GM18909 (cell line): ENCODE data around the gene TMEM120A.

Experiments
- ATAC-seq: cut with Tn5 transposase; IDR thresholded peaks from one replicate; pipeline ENCODE4 v1.9.1; 2021; ENCODE audit warnings: mild to moderate bottlenecking; ENCODE audit not compliant: unreplicated experiment, poor library complexity

TMEM120A gene

DNA sequence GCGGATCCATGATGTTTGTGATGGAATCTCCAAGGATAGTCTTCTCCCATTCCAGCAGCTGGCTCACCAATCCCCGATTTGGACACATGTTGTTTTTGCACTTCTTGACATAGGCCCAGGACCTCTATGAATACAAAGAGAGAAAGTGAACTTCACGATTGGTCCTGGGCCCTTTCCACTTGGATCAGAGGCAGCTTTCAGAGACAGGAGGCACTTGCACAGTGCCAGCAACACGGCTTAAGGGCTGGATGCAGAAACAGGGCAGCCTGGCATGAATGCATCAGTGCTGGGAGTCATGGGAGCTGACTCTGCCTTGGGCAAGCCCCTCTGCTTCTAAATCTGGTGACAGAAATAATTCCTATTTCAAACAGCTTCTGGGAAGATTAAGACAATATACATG lies 2.1 kb upstream of the TMEM120A start:
- no peak for ATAC-seq

DNA sequence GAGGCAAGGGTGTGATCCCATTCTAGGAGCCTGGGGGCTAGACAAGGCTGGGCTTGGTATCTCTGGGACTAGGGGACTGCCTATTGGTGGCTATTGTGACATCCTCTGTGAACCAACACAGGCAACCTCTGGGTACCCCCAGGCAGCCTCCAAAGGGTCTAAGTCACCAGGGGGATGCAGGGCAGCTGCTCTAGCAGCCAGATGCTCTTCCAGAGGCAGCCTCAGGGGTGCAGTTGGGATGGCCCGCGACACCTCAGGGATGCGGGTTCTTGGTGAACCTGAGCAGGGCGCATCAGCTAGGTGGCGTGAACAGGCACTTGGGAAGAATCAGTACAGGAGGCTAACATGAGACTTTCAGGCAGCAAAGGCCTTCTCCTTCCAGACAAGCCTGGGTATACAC lies 1.6 kb upstream of the TMEM120A start:
- no peak for ATAC-seq

DNA sequence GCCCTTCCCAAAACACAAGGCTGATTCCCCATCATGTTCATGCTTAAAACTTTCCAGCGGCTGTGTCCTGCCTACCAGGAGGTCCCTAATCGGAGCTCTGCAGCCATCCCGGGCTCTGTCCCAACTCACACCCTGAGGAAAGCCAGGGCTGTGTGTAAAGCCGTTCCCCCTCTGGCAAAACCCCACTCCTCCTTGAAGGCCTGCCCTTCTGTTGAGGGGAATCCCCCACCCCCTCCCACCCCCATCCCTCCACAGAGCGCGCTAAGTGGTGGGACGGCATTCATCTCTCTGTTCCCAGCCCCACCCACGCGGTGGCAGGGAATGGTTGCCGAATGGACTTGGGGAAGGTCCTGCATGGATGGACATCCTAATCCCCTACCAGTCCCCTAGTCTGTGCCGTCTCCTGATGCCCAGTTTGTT lies 667 bp upstream of the TMEM120A start:
- ATAC-seq: no peak

DNA sequence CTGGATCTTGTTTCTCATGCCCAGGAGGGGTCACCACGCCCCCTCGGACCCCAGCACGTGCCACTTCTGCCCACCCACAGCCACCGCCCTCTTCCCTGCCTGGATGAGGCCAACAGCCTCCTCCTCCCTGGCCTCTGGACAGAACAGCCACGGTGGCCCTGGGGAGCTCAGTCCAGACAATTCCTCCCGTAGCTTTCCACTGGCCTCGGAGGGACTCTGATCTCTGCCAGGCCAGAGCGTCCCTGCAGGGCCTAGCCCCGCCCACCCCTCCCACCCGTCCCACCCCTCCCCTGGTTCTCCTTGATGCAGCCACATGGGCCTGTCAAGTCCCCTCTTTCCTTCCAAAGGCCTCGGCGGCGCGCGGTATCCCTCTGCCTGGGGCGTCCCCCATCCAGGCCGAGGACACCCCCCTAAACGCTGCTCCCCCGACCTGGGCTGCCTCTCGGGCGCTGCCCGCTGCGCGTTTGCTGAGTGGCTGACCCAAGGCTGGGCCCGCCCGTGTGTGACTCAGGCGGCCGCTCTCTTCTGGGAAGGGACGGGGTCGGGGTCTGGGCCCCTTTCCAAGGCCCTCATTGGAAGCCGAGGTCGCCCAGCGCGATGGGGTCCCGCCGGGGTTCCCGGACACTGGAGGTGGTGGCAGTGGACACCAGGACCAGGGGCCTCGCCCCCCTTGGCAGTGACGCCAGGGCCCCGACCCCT lies 557 bp downstream of the TMEM120A start:
- peak; percentile 19 for ATAC-seq

DNA sequence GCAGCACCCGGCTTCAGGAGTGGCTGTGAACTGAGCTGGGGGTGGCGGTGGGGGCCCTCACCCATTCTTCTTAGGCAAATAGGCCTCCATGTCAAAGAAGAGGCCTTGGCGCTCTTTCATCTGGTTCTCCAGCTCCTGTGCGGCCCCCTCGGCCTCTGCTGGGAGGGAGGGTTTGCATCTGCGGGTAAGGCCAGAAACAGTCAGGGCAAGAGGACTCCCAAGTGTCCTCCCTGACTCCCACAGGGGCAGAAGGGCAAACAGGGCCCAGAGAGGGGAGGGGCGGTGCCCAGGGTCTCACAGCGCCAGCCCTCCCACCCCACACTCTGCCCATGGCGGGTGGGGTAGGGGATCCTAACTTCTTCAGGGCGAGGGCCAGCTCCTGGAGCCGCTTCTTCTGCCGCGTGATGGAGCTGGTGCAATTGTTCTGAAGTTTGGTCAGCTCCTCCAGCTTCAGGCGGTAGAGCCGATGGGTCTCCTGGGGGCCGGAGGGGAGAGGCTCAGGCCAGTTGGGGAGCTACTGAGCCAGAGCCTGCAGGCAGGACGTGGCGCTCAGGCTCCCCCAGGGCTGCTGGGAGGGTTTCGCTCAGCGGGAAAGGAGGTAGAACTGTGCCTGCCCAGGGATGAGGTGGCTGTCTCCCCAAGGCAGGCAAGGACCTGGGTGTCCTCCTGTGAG lies 2.2 kb downstream of the TMEM120A start:
- no peak for ATAC-seq

DNA sequence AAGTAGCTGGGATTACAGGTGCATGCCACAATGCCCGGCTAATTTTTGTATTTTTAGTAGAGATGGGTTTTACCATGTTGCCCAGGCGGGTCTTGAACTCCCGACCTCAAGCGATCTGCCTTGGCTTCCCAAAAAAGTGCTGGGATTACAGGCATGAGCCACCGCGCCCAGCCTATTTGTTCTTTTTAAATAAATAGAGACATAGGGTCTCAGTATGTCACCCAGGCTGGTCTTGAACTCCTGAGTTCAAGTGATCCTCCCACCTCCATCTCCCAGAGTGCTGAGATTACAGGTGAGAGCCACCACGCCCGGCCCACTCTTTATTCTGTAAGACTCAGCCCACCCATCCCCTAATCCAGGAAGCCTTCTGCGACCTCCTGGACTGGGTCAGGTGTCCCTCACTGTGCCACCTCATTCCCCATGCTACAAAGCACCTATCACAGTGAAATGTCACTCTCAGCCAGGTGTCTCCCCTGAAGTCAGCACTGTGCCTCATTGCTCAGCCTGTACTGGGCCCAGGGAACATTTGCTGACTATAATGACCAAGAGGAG lies 2.8 kb downstream of the TMEM120A start:
- no peak for ATAC-seq

DNA sequence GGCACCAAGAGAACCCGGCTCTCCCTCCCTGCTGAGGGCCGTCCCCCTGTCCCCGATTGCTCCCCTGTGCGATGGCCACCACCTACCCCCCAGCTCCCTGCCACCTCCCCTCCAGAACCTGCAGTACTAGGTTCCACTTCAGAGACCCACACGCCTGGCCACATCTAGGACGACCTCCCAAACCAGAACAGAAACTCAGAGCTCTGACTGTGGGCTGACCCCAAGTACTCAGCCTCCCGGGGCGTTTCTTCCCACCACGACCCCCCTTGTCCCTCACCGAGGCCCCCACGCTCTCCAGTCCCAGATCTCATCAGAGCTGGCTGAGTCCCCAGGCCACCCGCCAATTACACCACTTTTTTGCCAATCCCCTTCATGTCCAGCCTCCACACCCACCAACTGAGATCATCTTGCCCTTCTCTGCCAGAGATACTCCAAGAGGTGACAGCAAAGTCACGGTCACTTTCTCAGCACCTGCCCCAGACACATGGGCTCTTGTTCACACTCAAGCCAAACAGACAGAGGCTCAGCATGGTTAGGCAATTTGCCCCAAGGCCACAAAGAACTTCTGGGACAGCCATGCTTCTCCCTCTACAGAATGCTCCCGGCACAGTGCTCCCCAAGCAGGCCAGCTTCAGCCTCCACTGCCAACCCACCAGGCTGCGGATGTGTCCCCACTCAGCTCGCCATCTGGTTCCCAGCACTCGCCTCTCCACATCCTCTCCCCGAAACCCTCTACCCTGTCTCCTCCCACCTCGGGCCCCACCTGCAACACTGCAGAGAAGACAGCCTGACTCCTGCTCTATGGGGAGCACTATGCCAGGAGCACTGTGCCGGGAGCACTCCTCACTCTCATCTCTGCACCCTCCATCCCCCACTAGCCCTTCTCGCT lies 4.7 kb downstream of the TMEM120A start:
- no peak for ATAC-seq

DNA sequence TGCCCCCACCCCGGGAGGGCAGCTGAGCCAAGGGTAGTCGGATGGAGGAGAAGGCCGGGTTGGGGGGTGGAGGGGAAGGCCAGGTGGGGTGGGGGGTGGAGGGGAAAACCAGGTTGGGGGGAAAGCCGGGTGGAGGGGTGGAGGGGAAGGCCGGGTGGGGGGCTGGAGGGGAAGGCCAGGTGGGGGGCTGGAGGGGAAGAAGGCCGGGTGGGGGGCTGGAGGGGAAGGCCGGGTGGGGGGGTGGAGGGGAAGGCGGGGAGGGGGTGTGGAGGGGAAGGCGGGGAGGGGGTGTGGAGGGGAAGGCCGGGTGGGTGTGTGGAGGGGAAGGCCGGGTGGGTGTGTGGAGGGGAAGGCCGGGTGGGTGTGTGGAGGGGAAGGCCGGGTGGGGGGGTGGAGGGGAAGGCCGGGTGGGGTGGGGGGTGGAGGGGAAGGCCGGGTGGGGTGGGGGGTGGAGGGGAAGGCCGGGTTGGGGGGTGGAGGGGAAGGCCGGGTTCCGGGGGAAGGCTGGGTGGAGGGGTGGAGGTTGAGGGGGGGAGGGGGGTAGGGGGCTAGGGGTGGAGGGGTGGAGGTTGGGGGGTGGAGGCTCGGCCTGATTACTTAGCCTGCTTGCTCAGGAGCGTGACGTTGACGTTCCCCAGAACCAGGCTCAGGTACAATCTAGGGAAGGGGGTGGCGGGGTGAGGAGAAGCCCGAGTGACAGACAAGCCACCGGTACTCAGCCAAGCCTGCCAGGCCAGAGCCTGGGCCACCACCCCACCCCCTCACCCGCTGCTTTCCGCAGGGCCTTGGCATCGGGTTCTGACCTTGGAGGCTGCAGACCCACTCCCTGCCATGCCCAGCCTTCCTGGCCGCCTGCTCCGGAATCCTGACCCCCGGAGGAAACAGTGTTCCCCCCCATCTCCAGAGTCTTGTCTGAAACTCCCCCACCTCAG lies 5.6 kb downstream of the TMEM120A start:
- no peak for ATAC-seq

DNA sequence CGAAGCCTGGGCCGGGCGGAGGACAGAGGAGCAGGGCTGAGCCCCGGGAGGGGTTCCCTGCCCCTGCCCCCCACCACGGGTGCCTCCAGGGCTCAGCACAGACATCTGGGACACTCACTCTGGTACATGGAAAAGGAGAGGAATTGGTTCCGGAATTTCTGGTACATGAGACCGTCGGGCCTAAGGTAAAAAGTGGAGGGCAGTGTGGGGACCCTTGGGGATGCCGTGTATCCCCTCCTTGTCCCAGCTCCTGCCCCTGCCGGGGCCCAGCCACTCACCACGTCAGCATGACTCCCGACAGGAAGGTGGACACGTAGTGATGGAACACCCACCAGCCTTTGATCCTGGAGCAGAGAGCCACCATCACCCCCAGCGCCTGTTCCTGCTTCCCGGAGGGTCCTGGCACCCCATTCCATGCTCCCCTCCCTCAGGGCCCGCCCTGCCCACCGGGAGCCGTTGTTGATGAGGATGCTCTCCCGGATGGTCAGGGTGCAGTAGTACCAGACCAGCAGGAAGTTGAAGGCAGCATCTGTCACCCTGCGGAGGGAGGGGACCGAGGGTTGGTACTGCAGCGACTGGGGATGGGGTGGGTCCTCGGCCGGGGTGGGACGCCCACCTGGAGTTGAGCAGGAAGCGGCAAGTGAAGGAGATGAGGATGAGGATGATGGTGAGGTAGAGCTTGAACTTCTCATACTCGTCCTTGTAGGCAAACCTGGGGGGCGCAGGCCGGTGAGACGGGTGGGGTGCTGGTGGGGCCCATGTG lies 6.4 kb downstream of the TMEM120A start:
- ATAC-seq: no peak

DNA sequence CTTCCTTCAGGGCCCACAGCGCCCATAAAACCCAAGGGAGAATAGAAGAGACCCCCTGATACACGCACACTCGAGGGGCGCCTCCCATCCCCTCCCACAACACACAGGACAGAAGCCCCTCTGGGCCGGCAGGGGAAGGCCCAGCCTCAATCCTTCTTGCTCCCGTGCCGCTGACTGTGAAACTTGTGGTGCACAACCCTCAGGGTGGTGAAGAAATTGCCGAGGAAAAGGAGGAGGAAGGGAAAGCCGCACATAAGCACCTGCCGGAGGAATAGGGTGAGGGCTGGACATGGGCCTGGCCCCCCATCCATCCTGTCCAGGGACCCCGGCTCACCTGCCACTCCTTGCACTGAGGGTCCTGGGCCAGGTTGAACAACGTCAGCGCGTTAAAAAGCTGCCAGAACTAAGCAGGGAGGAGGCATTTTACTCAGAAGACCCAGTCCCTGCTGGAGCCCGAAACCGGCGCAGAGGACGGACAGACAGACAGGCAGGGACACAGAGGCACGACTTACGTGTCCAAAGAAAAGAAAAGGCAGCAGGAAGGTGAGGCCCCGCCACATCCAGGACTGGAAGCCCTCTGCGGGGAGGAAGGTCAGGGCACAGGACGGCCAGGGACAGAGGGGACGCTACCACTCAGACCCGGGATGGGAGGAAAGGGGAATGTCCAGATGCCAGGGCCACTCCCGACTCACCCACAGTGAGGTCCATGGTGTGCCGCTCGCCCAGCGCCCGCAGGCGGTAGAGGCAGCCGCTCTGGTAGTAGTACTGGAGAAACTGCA lies 7.2 kb downstream of the TMEM120A start:
- ATAC-seq: no peak

DNA sequence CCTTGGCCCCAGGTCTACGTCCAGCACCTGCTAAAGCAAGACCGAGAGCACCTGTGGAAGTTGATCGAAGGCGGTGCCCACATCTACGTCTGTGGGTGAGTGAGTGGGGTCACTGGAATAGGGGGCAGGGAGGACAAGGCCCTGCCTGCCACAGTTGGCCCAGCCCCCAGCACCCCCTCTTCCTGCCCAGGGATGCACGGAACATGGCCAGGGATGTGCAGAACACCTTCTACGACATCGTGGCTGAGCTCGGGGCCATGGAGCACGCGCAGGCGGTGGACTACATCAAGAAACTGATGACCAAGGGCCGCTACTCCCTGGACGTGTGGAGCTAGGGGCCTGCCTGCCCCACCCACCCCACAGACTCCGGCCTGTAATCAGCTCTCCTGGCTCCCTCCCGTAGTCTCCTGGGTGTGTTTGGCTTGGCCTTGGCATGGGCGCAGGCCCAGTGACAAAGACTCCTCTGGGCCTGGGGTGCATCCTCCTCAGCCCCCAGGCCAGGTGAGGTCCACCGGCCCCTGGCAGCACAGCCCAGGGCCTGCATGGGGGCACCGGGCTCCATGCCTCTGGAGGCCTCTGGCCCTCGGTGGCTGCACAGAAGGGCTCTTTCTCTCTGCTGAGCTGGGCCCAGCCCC lies 8.1 kb downstream of the TMEM120A start:
- ATAC-seq: no peak

DNA sequence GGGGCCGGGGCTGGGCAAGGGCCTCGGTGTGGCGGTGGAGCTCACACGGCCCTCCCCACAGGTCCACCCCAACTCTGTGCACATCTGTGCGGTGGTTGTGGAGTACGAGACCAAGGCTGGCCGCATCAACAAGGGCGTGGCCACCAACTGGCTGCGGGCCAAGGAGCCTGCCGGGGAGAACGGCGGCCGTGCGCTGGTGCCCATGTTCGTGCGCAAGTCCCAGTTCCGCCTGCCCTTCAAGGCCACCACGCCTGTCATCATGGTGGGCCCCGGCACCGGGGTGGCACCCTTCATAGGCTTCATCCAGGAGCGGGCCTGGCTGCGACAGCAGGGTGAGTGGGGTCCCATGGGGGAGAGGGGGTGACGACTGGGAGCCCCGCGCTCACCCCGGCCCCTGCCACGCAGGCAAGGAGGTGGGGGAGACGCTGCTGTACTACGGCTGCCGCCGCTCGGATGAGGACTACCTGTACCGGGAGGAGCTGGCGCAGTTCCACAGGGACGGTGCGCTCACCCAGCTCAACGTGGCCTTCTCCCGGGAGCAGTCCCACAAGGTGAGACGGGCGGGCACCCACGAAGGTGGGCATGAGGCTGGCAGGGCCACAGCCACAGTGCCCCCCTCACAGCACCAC lies 8.8 kb downstream of the TMEM120A start:
- ATAC-seq: no peak

DNA sequence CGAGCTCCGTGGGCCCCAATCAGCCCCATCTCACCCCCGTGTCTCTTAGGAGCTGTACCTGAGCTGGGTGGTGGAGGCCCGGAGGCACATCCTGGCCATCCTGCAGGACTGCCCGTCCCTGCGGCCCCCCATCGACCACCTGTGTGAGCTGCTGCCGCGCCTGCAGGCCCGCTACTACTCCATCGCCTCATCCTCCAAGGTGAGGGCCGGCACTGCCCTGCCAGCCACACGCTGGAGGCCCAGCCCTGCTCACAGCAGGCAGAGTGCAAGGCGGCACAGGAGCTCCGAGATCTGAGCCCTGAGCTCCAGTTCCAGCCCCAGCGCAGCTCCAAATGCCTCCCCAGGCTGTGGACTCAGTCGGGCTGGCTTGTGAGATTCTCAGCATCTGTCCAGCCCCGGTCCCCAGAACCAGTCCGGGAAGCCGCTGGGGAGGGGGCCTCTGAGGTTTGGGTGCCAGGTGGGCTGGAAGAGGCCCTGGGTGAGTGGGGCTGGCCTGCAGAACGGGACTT lies 9.3 kb downstream of the TMEM120A start:
- no peak for ATAC-seq

DNA sequence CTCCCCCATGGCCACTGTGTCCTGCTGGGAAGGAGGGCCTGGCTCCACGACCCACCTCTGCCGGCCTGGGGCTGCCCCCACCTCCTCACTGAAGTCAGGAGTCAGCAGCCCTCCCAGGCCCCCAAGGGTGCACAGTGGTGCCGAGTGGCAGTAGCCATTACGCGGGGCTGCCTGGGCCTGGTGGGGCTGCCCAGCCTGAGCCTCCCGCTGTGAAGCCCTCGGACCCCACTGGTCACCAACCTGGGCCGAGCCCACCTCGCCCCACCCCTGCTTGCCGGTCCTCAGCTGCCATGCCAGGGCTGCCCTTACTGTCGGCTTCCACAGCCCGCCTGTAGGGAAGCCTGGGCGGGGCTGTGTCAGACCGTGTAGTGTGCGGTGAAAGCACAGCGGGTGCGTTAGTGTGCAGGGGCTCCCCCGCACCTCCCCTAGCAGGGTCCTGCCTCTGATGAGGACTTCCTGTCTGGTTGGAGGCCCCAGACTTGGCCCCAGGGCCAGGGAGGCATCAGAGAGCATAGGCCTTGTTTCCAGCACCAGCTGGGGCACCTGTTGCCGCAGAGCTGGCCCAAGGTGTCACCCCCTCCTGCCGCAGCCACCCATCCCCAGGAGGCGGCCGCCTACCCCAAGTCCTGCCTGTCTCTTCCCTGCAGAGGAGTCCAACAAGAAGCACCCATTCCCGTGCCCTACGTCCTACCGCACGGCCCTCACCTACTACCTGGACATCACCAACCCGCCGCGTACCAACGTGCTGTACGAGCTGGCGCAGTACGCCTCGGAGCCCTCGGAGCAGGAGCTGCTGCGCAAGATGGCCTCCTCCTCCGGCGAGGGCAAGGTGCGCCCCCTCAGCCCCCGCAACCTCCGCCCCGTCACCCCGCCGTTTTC lies 10.0 kb downstream of the TMEM120A start:
- ATAC-seq: no peak

DNA sequence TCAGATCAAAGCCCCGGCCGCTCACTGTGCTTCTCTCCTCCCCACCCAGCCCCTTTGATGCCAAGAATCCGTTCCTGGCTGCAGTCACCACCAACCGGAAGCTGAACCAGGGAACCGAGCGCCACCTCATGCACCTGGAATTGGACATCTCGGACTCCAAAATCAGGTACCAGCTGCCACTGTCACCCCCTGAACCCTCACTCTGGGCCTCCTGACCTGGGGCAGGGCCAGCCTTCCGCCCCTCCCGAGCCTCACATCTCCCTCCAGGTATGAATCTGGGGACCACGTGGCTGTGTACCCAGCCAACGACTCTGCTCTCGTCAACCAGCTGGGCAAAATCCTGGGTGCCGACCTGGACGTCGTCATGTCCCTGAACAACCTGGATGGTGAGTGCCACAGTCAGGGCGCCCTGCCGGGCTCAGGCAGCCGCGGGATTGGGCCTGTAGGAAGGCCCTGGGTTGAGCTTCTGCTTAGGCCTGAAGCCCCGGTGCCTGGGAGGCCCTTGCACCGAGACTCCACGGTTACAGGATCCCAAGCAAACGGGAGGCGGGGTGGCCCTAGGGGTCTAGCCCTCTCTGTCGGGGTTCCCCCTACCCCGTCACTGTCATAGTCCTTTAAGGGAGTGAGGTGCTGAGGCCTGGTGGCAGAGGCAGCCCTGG lies 10.8 kb downstream of the TMEM120A start:
- no peak for ATAC-seq
